Stimulated activated CD4-positive, alpha-beta T cell treated with anti-CD3 and anti-CD28 coated beads, Interleukin-4, amount 100 ng/mL, for 48 hours (primary cell): Measurements from ENCODE around the gene MISP.
A peak's percentile ranks its signal among the peaks of the same experiment; 100 is the strongest.

Experiments used
- DNase-seq, 2 donors: peaks; one replicate each; pipeline ENCODE4 v3.0.0-alpha.2; 2020; ENCODE audit warnings: low read depth in 2 of 2

The MISP gene

GRCh38 chr19:746956-747355 is 4.0 kb upstream of the MISP start:
- no peak for DNase-seq

DNA sequence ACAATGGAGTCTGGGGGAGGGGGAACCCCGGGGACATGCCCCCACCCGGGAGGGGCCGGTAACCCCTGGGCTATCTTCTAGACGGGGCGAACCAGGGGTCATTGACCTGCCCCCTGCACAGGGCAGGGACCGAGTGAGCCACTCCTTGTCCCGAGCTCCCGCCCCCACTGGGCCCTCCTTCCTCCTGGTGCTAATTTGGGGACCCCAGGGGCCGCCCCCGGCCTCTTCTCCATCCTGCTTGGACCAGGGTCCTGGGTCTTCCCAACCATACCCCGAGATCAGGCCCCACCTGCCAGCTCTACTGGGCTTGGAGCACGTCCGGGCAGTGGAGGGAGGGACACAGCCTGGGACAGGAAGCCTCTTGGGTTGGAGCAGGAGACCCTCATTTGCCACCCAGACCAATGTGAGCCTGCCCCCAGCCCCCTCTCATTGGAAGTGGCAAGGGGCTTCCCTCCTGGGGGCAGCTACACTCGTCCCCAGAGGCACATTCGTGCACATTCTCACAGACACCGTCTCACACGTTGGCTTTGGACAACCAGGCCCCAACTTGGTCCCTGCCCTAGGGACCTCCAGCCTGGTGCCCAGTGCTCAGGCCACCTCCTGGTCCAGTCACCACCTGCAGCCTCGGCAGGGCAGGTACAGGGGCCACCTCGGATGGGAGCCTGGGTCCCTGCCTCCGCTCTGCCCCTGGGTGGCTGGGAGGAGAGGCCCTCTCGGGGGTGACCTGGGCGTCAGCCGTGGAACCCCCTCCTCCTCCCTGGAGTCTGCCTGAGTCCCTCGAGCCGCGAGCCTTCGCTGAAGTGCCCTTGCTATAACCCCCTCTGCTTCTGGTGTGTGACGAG is 3.3 kb upstream of the MISP start:
- no peak for DNase-seq

DNA sequence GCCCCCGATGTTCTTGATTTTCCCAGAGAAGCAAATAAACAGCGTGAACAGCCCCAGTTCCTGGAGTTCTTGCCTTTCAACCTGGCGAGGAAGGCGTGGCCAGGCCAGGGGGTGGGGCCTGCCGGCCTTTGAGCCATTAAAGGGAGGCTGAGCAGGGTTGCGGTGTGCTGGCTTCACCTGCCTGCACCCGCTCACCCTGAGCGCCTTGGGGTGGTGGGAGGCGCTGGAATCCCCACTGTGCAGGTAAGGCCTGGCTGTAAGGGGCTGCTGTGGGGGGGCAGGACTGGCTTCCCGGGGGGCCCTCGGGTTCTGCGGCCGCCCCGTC is 2.7 kb upstream of the MISP start:
- DNase-seq: no peak

GRCh38 chr19:749811-750210 is 1.1 kb upstream of the MISP start:
- DNase-seq: no peak

DNA sequence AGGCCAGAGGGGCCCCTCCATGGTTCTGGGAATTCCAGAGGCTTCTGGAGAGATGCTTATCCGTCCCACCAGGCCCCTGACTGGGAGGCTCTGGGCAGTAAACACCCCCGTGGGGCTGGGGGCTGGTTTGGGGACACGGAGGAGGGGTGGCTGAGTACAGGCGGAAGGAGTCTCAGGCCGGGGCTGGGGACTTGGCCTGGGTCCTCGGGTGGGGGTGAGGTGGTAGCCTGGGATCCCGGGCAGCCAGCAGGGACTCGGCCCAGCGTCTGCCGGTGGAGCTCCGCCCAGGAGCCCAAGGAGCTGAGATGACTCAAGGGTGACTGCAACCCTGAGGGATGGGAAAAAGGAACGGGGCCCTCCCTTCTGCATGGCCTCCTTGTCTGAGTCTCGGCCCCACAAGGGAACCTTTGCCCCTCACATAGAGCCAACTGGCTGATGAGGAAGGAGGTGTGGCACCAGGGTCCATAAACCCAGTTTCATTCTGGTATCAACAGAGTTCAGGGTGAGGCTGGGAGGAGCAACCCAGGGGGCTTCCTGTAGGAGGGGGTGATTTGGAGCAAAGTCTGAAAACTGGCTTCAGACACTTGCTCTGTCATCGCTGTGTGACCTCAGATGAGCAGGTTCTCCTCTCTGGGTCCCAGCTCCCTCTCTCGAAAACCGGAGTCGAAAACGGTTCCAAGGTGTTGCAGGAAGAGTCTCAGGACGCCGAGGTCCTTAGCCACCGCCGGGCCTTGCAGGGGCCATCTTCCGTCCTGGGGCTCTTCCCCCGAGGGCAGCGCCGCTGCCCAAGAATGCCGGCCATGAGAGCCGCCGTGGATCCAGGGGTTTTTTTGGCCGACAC is 809 bp downstream of the MISP start:
- no peak for DNase-seq

- DNase-seq: no peak
These were observed 2.0 kb downstream of the MISP start for GRCh38 chr19:752652-753517.

DNA sequence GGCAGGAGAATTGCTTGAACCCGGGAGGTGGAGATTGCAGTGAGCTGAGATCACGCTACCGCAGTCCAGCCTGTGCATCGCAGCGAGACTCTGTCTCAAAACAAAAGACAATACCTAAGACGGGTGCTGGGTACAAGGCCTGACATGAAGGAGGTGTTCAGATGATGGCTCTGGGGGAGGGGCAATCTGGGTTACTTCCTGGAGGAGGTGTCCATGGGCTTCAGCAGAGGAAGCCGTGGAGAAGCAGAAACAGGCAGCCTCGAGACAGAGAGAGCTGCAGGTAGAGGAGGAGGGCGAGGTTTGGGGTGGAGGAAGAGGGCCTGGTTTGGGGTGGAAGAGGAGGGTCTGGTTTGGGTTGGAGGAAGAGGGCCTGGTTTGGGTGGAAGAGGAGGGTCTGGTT is 3.6 kb downstream of the MISP start:
- no peak for DNase-seq

DNA sequence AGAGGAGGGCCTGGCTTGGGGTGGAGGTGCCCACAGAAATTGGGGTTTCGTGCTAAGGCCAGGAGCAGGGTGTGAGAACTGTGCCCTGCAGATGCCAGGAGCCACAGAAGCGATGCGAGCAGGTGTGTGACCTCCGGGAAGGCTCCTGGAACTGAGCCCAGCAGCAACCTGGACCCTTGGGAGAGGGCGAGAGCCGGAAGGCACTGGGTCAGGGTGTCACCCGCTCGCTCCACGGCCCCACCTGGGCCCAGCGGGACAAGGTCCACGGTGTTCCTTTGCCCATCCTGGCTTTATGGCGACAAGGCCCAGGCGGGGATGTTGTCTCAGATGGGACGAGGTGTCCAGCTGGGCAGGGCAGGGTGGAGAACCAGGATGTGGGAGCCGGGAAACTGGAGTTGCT is 4.2 kb downstream of the MISP start:
- DNase-seq: no peak

GRCh38 chr19:756236-756635 is 5.3 kb downstream of the MISP start:
- peak in 1 of 2 donors; percentile 23 for DNase-seq

DNA sequence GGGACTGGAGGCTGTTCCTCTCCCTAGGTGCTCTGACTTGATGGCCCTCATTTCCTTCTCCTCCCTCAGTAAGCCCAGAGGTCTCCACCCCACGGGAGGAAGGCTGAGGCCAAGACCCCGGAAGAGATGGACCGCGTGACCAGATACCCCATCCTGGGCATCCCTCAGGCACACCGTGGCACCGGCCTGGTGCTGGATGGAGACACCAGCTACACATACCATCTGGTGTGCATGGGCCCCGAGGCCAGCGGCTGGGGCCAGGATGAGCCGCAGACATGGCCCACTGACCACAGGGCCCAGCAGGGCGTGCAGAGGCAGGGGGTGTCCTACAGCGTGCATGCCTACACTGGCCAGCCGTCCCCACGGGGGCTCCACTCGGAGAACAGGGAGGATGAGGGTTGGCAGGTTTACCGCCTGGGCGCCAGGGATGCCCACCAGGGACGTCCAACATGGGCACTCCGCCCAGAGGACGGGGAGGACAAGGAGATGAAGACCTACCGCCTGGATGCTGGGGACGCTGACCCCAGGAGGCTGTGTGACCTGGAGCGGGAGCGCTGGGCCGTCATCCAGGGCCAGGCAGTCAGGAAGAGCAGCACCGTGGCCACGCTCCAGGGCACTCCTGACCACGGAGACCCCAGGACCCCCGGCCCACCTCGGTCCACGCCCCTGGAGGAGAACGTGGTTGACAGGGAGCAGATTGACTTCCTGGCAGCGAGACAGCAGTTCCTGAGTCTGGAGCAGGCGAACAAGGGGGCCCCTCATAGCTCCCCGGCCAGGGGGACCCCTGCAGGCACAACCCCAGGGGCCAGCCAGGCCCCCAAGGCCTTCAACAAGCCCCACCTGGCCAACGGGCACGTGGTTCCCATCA is 6.1 kb downstream of the MISP start:
- no peak for DNase-seq

GRCh38 chr19:757811-758668 is 7.1 kb downstream of the MISP start:
- DNase-seq: no peak

- DNase-seq: no peak
These were observed 12.3 kb downstream of the MISP start for GRCh38 chr19:763181-763580.

GRCh38 chr19:763869-764268 is 13.0 kb downstream of the MISP start:
- DNase-seq: no peak

DNA sequence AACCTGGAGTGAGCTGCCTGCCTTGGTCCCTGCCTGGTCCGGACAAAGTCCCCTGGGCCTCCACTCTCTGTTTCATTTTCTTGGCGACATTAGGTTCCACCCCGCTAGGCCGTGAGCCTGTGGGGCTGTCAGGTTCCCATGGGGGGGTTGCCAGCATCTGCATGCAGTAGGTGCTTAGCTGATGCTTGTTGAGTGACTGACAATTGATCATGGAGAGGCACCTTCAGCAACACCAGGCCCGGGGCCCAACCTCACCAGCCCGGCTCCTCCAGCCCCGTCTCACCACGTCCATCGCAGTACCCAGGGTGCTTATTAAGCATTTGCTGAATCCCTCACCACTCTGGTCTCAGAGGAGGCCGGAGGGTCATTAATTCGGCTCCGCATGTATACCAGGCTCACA is 13.4 kb downstream of the MISP start:
- DNase-seq: no peak

GRCh38 chr19:765179-765738 is 14.3 kb downstream of the MISP start:
- no peak for DNase-seq

- DNase-seq: no peak
These were observed 17.5 kb downstream of the MISP start for GRCh38 chr19:768424-768823.

GRCh38 chr19:769616-770015 is 18.7 kb downstream of the MISP start:
- DNase-seq: no peak

GRCh38 chr19:771332-771785 is 20.4 kb downstream of the MISP start:
- peak; percentile 15 to 24 for DNase-seq

GRCh38 chr19:772063-772462 is 21.2 kb downstream of the MISP start:
- no peak for DNase-seq
